Neural cell (in vitro differentiated cells): ENCODE results near the gene MMRN1. TPM values are rescaled to one million over a fixed set of nuclear protein-coding genes. Genes with fewer than 3 reads are reported as not detected.
A peak's percentile ranks its signal among the peaks of the same experiment; 100 is the strongest.

Experiments
- H2AFZ ChIP-seq: fragments of 200-600, 300-800 bp; sonication (generic), shearing (Covaris generic); 2 replicates; pipeline ENCODE4 v1.6.0; 2014; ENCODE audit warnings: low read depth, mild to moderate bottlenecking, antibody characterized with exemption, low read length, moderate library complexity
- H3F3A ChIP-seq: fragments of 200-600 bp; shearing (Covaris generic); 2 replicates; pipeline ENCODE4 v1.6.1; 2016; ENCODE audit warnings: mild to moderate bottlenecking, moderate library complexity, mixed read lengths, antibody characterized with exemption, low read length; ENCODE audit not compliant: insufficient read depth, poor library complexity, severe bottlenecking
- H3K27ac ChIP-seq: fragments of 200-600, 300-800 bp; sonication (generic), shearing (Covaris generic); 2 replicates; pipeline ENCODE4 v1.5.1; 2014; ENCODE audit warnings: mild to moderate bottlenecking, low read length, moderate library complexity
- H3K27me3 ChIP-seq: fragments of 300-800, 200-600 bp; sonication (generic), shearing (Covaris generic); 2 replicates; pipeline ENCODE4 v1.6.0; 2014; ENCODE audit warnings: mild to moderate bottlenecking, low read depth, low read length, moderate library complexity; ENCODE audit not compliant: insufficient read depth
- H3K36me3 ChIP-seq: fragments of 300-800, 200-600 bp; sonication (generic), shearing (Covaris generic); 2 replicates; pipeline ENCODE4 v1.5.1; 2014; ENCODE audit warnings: mild to moderate bottlenecking, antibody characterized with exemption, low read length, moderate library complexity; ENCODE audit not compliant: insufficient read depth
- H3K4me2 ChIP-seq: fragments of 300-800, 200-600 bp; sonication (generic), shearing (Covaris generic); 2 replicates; pipeline ENCODE4 v1.6.0; 2014; ENCODE audit warnings: mild to moderate bottlenecking, low read length
- H3K4me3 ChIP-seq: fragments of 300-800, 200-600 bp; sonication (generic), shearing (Covaris generic); 2 replicates; pipeline ENCODE4 v1.5.1; 2014; ENCODE audit warnings: mild to moderate bottlenecking, low read length, moderate library complexity
- H3K79me2 ChIP-seq: fragments of 200-600 bp; shearing (Covaris generic); replicated peaks from 2 replicates; pipeline ENCODE4 v1.6.0; 2014; ENCODE audit warnings: mild to moderate bottlenecking, low read length, moderate library complexity; ENCODE audit not compliant: insufficient read depth
- H3K9ac ChIP-seq: fragments of 300-800, 200-600 bp; sonication (generic), shearing (Covaris generic); 2 replicates; pipeline ENCODE4 v1.6.1; 2016; ENCODE audit warnings: mild to moderate bottlenecking, low read length, mixed read lengths
- H3K9me2 ChIP-seq: fragments of 200-600 bp; shearing (Covaris generic); 2 replicates; pipeline ENCODE4 v1.6.1; 2016; ENCODE audit warnings: mild to moderate bottlenecking, low read length, mixed read lengths; ENCODE audit not compliant: insufficient read depth
- H3K9me3 ChIP-seq: fragments of 200-600, 300-800 bp; sonication (generic), shearing (Covaris generic); 2 replicates; pipeline ENCODE4 v1.6.1; 2016; ENCODE audit warnings: mild to moderate bottlenecking, mixed run types, low read length, moderate library complexity, mixed read lengths
- H4K20me1 ChIP-seq: fragments of 200-600 bp; shearing (Covaris generic); 2 replicates; pipeline ENCODE4 v1.6.1; 2016; ENCODE audit warnings: mild to moderate bottlenecking, mixed run types; ENCODE audit not compliant: insufficient read depth
- CTCF ChIP-seq: fragments of 450-650 bp; IDR thresholded peaks from 2 replicates; pipeline ENCODE4 v1.5.1; 2014; ENCODE audit warnings: antibody characterized with exemption, mild to moderate bottlenecking, moderate library complexity; ENCODE audit not compliant: poor library complexity, severe bottlenecking
- RAD21 ChIP-seq: fragments of 450-650 bp; conservative IDR thresholded peaks from 2 replicates; pipeline ENCODE4 v1.6.1; 2014; ENCODE audit warnings: antibody characterized with exemption, mild to moderate bottlenecking, moderate library complexity
- SMC3 ChIP-seq: fragments of 450-650 bp; conservative IDR thresholded peaks from 2 replicates; pipeline ENCODE4 v1.6.1; 2014; ENCODE audit warnings: antibody characterized with exemption, mild to moderate bottlenecking, moderate library complexity; ENCODE audit not compliant: poor library complexity
- TAF1 ChIP-seq: IDR thresholded peaks from 2 replicates; pipeline ENCODE4 v1.6.1; 2012; ENCODE audit warnings: low read depth
- polyA plus RNA-seq: library from polyadenylated mRNA; depleted of rRNA; stranded (reverse); fragments of >200 nt; gene quantifications from 2 replicates; pipeline ENCODE4 v1.2.3, GENCODE V29; 2014
- TF ChIP-seq, protein P1 (sequence below): IDR thresholded peaks from 2 replicates; pipeline ENCODE4 v1.6.1; 2012; ENCODE audit warnings: borderline replicate concordance

The MMRN1 gene
- polyA plus RNA-seq, 1 donor from 2014 or later: 2.2 TPM

DNA sequence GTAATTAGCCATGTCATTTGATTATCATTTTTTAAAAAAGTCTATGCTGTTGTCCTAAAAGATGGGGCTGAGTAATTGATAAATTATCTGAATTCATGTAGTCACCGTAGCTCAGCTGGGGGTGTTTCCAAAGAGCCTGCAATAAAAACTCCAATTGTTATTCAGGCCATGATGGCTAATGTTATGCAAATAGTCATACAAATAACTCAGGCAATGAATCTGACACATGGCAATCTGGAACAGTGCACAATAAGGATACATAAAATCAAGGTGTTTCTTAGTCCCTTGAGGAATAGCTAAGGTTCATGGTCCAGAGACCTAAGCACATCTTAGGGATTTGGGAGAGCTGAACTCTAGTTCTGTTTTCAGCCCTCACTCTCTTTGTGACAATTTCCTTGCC lies 15.2 kb downstream of the MMRN1 start:
- Histone ChIP-seq H3K4me3 (no peak overlapping the region), H3K4me2 (no peak overlapping the region), H3K9me2 (no peaks in the 10 kb centered on the region), H3K9ac (no peak overlapping the region), H2AFZ (no peak overlapping the region), H3K27me3 (no peaks in the 10 kb centered on the region), H3K79me2 (no peaks in the 10 kb centered on the region), H3F3A (no peaks in the 10 kb centered on the region), H3K27ac (no peak overlapping the region), H3K9me3 (no peaks in the 10 kb centered on the region), H4K20me1 (no peaks in the 10 kb centered on the region), H3K36me3 (no peaks in the 10 kb centered on the region)
- TF ChIP-seq RAD21: no peak

- no peaks in the 10 kb centered on the region for H4K20me1 ChIP-seq
- no peaks in the 10 kb centered on the region for H3K79me2 ChIP-seq
- no peaks in the 10 kb centered on the region for H3F3A ChIP-seq
- H3K4me2 ChIP-seq: no peak overlapping the region
- TF ChIP-seq, protein P1, sequence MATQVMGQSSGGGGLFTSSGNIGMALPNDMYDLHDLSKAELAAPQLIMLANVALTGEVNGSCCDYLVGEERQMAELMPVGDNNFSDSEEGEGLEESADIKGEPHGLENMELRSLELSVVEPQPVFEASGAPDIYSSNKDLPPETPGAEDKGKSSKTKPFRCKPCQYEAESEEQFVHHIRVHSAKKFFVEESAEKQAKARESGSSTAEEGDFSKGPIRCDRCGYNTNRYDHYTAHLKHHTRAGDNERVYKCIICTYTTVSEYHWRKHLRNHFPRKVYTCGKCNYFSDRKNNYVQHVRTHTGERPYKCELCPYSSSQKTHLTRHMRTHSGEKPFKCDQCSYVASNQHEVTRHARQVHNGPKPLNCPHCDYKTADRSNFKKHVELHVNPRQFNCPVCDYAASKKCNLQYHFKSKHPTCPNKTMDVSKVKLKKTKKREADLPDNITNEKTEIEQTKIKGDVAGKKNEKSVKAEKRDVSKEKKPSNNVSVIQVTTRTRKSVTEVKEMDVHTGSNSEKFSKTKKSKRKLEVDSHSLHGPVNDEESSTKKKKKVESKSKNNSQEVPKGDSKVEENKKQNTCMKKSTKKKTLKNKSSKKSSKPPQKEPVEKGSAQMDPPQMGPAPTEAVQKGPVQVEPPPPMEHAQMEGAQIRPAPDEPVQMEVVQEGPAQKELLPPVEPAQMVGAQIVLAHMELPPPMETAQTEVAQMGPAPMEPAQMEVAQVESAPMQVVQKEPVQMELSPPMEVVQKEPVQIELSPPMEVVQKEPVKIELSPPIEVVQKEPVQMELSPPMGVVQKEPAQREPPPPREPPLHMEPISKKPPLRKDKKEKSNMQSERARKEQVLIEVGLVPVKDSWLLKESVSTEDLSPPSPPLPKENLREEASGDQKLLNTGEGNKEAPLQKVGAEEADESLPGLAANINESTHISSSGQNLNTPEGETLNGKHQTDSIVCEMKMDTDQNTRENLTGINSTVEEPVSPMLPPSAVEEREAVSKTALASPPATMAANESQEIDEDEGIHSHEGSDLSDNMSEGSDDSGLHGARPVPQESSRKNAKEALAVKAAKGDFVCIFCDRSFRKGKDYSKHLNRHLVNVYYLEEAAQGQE: no peak
- no peak for TF ChIP-seq CTCF
- no peaks in the 10 kb centered on the region for H3K27me3 ChIP-seq
- H3K4me3 ChIP-seq: no peak overlapping the region
- no peaks in the 10 kb centered on the region for H3K9me3 ChIP-seq
- no peaks in the 10 kb centered on the region for H3K9me2 ChIP-seq
- H3K36me3 ChIP-seq: no peaks in the 10 kb centered on the region
- H3K27ac ChIP-seq: no peak overlapping the region
- H2AFZ ChIP-seq: no peak overlapping the region
- H3K9ac ChIP-seq: no peak overlapping the region
Measured at GRCh38 chr4:89913623-89914022, 19.0 kb downstream of the MMRN1 start.

GRCh38 chr4:89914609-89915550 lies 20.2 kb downstream of the MMRN1 start:
- H3K27me3 ChIP-seq: no peaks in the 10 kb centered on the region
- no peak overlapping the region for H3K4me3 ChIP-seq
- H3K27ac ChIP-seq: peak overlapping the region; percentile 12
- no peaks in the 10 kb centered on the region for H3K79me2 ChIP-seq
- H4K20me1 ChIP-seq: no peaks in the 10 kb centered on the region
- H3K4me2 ChIP-seq: no peak overlapping the region
- no peaks in the 10 kb centered on the region for H3K9me2 ChIP-seq
- no peaks in the 10 kb centered on the region for H3K9me3 ChIP-seq
- no peak overlapping the region for H2AFZ ChIP-seq
- no peaks in the 10 kb centered on the region for H3K36me3 ChIP-seq
- TF ChIP-seq CTCF: peak; percentile 68
- peak; percentile 78 for TF ChIP-seq SMC3
- peak; percentile 78 for TF ChIP-seq RAD21
- TF ChIP-seq TAF1: no peak
- no peak overlapping the region for H3K9ac ChIP-seq
- no peaks in the 10 kb centered on the region for H3F3A ChIP-seq
